HFF-Myc (cell line): ENCODE data around the gene DTNBP1.

Experiments used
- DNase-seq: peaks from one replicate; pipeline ENCODE4 v3.0.0-alpha.2; 2011; ENCODE audit warnings: low read depth; ENCODE audit errors: extremely low read depth
- H3K4me3 ChIP-seq: replicated peaks from 2 replicates; pipeline ENCODE4 v1.5.1; 2011; ENCODE audit warnings: low read depth, mild to moderate bottlenecking, control low read depth, low read length
- TF ChIP-seq, protein P1 (sequence below): IDR thresholded peaks from 2 replicates; pipeline ENCODE4 v1.5.1; 2012; ENCODE audit warnings: mild to moderate bottlenecking, low read depth, low read length, control low read depth; ENCODE audit errors: missing control alignments

The DTNBP1 gene

DNA sequence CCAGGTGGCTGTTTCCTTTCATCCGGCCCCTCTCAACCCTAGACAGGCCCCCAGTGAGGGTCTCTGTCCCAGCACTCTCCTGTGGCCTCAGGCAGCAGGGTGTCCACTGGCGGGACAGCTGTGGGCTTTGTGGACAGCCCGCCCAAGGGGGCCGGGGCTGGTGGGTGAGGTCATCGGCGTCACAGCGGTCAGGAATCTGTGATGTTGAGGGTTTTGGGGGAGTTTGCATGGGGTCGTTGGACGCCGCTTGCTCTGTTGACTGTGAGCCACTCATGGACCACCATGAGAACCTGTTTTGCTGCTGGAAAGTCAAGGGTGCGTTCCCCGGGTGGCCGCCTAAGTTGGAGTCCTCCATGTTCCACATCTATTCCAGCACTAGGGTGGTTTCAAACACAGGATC lies 146.4 kb downstream of the DTNBP1 start:
- no peak for DNase-seq
- TF ChIP-seq, protein P1, sequence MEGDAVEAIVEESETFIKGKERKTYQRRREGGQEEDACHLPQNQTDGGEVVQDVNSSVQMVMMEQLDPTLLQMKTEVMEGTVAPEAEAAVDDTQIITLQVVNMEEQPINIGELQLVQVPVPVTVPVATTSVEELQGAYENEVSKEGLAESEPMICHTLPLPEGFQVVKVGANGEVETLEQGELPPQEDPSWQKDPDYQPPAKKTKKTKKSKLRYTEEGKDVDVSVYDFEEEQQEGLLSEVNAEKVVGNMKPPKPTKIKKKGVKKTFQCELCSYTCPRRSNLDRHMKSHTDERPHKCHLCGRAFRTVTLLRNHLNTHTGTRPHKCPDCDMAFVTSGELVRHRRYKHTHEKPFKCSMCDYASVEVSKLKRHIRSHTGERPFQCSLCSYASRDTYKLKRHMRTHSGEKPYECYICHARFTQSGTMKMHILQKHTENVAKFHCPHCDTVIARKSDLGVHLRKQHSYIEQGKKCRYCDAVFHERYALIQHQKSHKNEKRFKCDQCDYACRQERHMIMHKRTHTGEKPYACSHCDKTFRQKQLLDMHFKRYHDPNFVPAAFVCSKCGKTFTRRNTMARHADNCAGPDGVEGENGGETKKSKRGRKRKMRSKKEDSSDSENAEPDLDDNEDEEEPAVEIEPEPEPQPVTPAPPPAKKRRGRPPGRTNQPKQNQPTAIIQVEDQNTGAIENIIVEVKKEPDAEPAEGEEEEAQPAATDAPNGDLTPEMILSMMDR, result no peak
- no peak overlapping the region for H3K4me3 ChIP-seq

DNA sequence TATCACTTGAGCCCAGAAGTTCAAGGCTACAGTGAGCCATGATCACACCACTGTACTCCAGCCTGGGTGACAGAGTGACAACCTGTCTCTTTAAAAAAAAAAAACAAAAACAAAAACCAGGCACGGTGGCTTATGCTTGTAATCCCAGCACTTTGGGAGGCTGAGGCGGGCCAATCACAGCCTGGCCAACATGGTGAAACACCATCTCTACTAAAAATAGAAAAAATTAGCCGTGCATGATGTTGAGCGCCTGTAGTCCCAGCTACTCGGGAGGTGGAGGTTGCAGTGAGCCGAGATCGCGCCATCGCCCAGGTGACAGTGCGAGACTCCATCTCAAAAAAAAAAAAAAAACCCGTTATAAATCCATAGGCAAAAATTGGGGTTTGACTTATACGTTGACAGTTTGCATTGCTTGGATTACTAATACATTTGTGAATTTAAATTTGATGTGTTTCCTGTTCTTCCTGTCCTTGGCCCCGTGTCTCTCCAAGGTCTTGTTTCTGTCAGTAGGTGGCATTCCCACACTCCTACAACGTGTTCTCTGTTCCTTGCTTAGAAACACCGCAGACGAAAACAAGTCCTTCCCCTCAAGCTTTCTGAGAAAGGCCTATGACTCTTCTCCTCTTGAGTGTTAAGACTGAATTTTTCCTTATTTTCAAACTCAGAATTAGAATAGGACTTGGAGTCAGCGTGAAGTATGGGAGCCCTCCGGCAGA lies 147.0 kb downstream of the DTNBP1 start:
- TF ChIP-seq, protein P1, result no peak
- DNase-seq, result no peak
- H3K4me3 ChIP-seq, result no peak overlapping the region

DNA sequence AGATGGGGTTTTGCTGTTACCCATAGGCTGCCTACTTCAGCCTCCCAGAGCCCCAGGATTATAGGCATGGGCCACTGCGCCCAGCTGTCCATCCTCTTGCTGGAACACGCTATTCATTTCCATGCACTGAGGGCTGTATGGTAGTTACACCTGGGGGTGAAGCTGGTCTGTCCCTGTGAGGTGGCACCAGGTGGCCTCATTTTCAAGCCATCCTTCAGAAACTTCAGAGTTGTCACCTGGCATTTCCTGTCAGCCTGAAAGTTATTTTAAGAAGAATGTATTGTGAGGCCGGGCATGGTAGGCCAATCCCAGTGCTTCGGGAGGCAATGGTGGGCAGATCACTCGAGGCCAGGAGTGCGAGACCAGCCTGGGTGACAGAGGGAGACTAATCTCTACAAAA lies 147.6 kb downstream of the DTNBP1 start:
- DNase-seq, result no peak
- H3K4me3 ChIP-seq, result no peak overlapping the region
- TF ChIP-seq, protein P1, result no peak

DNA sequence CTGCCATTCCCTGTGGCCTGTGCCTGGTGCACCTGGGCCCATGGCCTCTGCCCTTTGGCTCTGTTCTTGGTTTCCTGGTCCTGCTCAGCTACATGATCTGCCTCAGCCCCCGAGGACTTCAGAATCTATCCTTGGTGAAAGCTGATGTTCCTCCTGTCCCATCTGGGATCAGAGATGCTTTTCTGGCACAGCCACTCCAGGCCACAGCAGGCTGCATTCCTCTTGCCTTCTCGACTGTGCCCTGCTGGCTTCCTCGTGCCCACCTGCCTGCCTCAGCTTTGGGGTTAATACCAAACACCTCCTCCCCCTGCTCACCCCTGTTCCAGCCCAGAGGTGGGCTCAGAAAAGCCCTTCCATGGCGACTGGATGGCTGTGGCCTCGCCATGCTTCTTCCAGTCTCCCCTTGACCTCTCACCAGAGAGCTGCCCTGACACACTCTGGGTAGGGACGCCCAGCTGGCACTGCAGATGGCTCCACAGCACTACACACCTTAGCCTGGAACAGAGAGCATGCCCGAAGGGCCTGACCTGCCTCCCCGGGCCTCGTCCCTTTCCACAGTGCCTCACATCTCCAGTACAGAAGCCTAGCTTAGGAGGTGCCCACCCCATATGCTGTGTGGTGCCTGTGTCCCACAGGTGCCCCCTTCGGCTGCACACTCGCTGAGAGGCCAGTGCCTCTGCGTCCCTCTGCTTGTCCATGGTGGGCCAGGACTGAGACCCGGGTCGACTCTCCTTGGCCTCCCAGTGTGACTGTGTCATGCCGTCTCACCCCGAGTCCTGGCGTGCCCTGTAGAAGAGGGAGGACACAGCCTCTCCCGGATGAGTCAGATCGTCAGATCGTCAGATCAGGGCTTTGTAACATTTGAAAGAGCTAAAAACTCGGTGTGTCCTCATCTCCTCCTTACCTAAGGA lies 148.8 kb downstream of the DTNBP1 start:
- TF ChIP-seq, protein P1, result no peak
- H3K4me3 ChIP-seq, result no peak overlapping the region

DNA sequence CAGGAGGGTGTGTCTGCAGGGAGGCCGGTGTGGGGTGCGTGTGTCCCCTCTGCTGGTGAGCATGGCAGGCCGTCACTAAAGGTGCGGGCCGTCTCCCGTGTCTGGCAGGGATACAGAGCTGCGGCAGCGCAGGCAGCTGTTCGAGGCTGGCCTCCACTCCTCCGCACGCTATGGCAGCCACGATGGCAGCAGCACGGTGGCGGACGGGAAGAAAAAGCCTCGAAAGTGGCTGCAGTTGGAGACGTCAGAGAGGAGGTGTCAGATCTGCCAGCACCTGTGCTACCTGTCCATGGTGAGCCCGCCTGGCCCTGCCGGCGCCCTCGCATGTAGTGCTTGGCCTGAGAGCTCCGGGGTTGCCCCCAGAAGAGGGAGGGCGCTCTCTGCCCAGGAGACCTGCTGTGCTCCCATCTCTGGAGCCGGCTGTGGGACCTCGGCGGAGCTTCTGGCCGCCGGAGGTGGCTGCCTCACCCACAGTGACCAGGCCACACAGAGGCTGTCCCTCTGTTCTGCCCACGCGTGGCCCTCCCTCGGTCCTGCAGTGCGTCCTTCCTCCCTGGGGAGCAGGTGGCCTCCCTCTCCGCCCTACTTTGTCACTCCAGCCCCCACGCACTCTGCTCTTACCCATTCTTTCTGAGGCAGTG lies 149.6 kb downstream of the DTNBP1 start:
- DNase-seq, result no peak

More for the DNA sequence above, 148.8 kb downstream of the DTNBP1 start:
- no peak for DNase-seq

DNA sequence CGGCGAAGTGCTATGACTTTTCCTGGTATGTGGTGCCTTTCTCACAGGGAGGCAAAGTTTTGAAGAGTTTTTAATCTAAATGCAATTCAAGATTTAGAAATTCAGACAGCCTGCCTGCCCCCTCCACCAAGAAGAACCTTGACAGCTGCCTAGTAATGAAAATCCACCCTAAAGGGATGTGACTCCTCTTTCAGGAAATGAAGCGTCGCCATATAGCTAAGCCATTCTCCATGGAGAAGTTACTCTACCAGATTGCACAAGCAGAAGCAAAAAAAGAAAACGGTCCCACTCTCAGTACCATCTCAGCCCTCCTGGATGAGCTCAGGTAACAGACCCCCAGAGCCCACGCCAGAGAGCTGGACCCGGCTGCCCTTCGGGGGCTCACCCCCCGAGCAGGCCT lies 150.1 kb downstream of the DTNBP1 start:
- no peak overlapping the region for H3K4me3 ChIP-seq
- DNase-seq, result no peak
- TF ChIP-seq, protein P1, result no peak

More for the DNA sequence above, 149.6 kb downstream of the DTNBP1 start:
- TF ChIP-seq, protein P1, result no peak
- no peak overlapping the region for H3K4me3 ChIP-seq
